HepG2 (cell line): ENCODE data around the gene LRBA. TPM values are rescaled to one million over a fixed set of nuclear protein-coding genes. Genes with fewer than 3 reads are reported as not detected.

Source experiments
- CEBPZ ChIP-seq: IDR thresholded peaks from 2 replicates; pipeline ENCODE4 v1.6.1; 2012; ENCODE audit warnings: low read length, improper control_type of control experiment
- HDAC2 ChIP-seq: sonication (generic); formaldehyde crosslinking; IDR thresholded peaks from 2 replicates; pipeline ENCODE4 v1.4.0; 2020; ENCODE audit warnings: missing genetic modification reagents
- HOXA3 ChIP-seq: sonication (generic); formaldehyde crosslinking; IDR thresholded peaks from 2 replicates; pipeline ENCODE4 v1.5.0; 2020; ENCODE audit warnings: missing genetic modification reagents
- KAT7 ChIP-seq: IDR thresholded peaks from 2 replicates; pipeline ENCODE4 v1.6.1; 2018; ENCODE audit warnings: borderline replicate concordance, missing compliant biosample characterization
- MED1 ChIP-seq: sonication (generic); formaldehyde crosslinking; IDR thresholded peaks from 2 replicates; pipeline ENCODE4 v1.4.0; 2020; ENCODE audit warnings: missing genetic modification reagents
- PAXIP1 ChIP-seq: sonication (generic); formaldehyde crosslinking; conservative IDR thresholded peaks from 2 replicates; pipeline ENCODE4 v1.4.0; 2020; ENCODE audit warnings: mild to moderate bottlenecking, missing genetic modification reagents, moderate library complexity
- PHF20 ChIP-seq: sonication (generic); formaldehyde crosslinking; IDR thresholded peaks from 2 replicates; pipeline ENCODE4 v1.5.0; 2020; ENCODE audit warnings: mild to moderate bottlenecking, missing genetic modification reagents
- RXRA ChIP-seq: sonication (generic); formaldehyde crosslinking; IDR thresholded peaks from 2 replicates; pipeline ENCODE4 v1.5.1; 2020; ENCODE audit warnings: missing genetic modification reagents
- SOX13 ChIP-seq, 3 experiments: fragments of 450-650 bp in 1 of 3; sonication (generic) in 1 of 3; formaldehyde crosslinking in 1 of 3; IDR thresholded peaks in 2 of 3; conservative IDR thresholded peaks in 1 of 3; 2 replicates each; pipeline versions ENCODE4 v1.5.0 to v1.6.1; 2016 to 2020; ENCODE audit warnings: antibody characterized with exemption in 1 of 3, mild to moderate bottlenecking in 1 of 3, missing compliant biosample characterization in 1 of 3, missing genetic modification reagents in 1 of 3, moderate library complexity in 1 of 3
- TBP ChIP-seq: sonication (generic); formaldehyde crosslinking; IDR thresholded peaks from 2 replicates; pipeline ENCODE4 v1.5.0; 2020; ENCODE audit warnings: missing genetic modification reagents
- YEATS4 ChIP-seq: sonication (generic); formaldehyde crosslinking; IDR thresholded peaks from 2 replicates; pipeline ENCODE4 v1.4.0; 2020; ENCODE audit warnings: missing genetic modification reagents, borderline replicate concordance
- ZC3H13 ChIP-seq: sonication (generic); formaldehyde crosslinking; IDR thresholded peaks from 2 replicates; pipeline ENCODE4 v1.8.1; 2023; ENCODE audit warnings: mild to moderate bottlenecking, missing genetic modification reagents, moderate library complexity
- ZC3H4 ChIP-seq: sonication (generic); formaldehyde crosslinking; IDR thresholded peaks from 2 replicates; pipeline ENCODE4 v1.4.0; 2020; ENCODE audit warnings: missing genetic modification reagents, borderline replicate concordance
- ZFP91 ChIP-seq: sonication (generic); formaldehyde crosslinking; IDR thresholded peaks from 2 replicates; pipeline ENCODE4 v1.9.0; 2022; ENCODE audit warnings: missing genetic modification reagents, mild to moderate bottlenecking, borderline replicate concordance
- ZNF382 ChIP-seq: sonication (generic); formaldehyde crosslinking; IDR thresholded peaks from 2 replicates; pipeline ENCODE4 v1.5.0; 2020; ENCODE audit warnings: missing genetic modification reagents, mild to moderate bottlenecking, borderline replicate concordance
- ZNF512 ChIP-seq: sonication (generic); formaldehyde crosslinking; IDR thresholded peaks from 2 replicates; pipeline ENCODE4 v1.4.0; 2020; ENCODE audit warnings: mild to moderate bottlenecking, missing genetic modification reagents
- ZNF556 ChIP-seq: sonication (generic); formaldehyde crosslinking; IDR thresholded peaks from 2 replicates; pipeline ENCODE4 v1.4.0; 2020; ENCODE audit warnings: mild to moderate bottlenecking, missing genetic modification reagents, borderline replicate concordance
- ZUFSP ChIP-seq: sonication (generic); formaldehyde crosslinking; IDR thresholded peaks from 2 replicates; pipeline ENCODE4 v1.9.0; 2021; ENCODE audit warnings: missing genetic modification reagents, mild to moderate bottlenecking, borderline replicate concordance
- polyA plus RNA-seq, 8 experiments: library from polyadenylated mRNA; depleted of rRNA in 3 of 8; stranded (reverse) in 7 of 8; unstranded in 1 of 8; fragments of >200 nt; fragmentation: Illumina TruSeq in 4 of 8; extraction: Trizol in 4 of 8; gene quantifications; 2 replicates each; pipeline versions ENCODE4 v1.2.1 to v1.2.3, GENCODE V29; 2011 to 2016; ENCODE audit warnings: low read depth in 4 of 8, missing spikeins in 1 of 8, mixed read lengths in 1 of 8; ENCODE audit not compliant: insufficient read depth in 1 of 8
- total RNA-seq, 5 experiments: library from RNA; depleted of rRNA; stranded (reverse); fragments of >200 nt; fragmentation: Illumina TruSeq; extraction: Trizol; gene quantifications; 2 replicates each; pipeline ENCODE4 v1.2.3, GENCODE V29; 2016; ENCODE audit warnings: low read depth in 1 of 5

Gene LRBA
- total and polyA plus RNA-seq, 2 of the 13 experiments (the other 11 are each of a cell fraction or from before 2014, with no cell fraction given), result 21.0 to 37.2 TPM

GRCh38 chr4:151035328-151035727, 20.2 kb upstream of the LRBA start (continued):
- TF ChIP-seq PAXIP1 (0 out of 2 replicates have a peak, but pooled peaks have one; percentile 31), KAT7 (CRISPR knock-in tag) (no peak), ZNF512 (no peak), ZNF556 (CRISPR knock-in tag) (no peak), PHF20 (no peak), TBP (no peak), ZC3H13 (CRISPR knock-in tag) (no peak), SOX13 (IDR thresholded peaks at IDR 0.05) (no peak), SOX13 (CRISPR knock-in tag; conservative IDR thresholded peaks at IDR 0.05 in 1 of 2, IDR thresholded peaks at IDR 0.05 in 1 of 2) (peak in 1 of 2 experiments; percentile 58; a peak in 1 of 4 replicates), RXRA (CRISPR knock-in tag) (no peak), HOXA3 (CRISPR knock-in tag) (no peak), YEATS4 (CRISPR knock-in tag) (no peak), ZFP91 (CRISPR knock-in tag) (no peak), ZUFSP (CRISPR knock-in tag) (no peak), CEBPZ (no peak), MED1 (CRISPR knock-in tag) (no peak), HDAC2 (CRISPR knock-in tag) (0 out of 2 replicates have a peak, but pooled peaks have one; percentile 16), ZNF382 (CRISPR knock-in tag) (no peak), ZC3H4 (CRISPR knock-in tag) (no peak)
